Kidney (tissue), 14 donors: ENCODE measurements around the gene ADAMTS3. TPM values are rescaled to one million over a fixed set of nuclear protein-coding genes. Genes with fewer than 3 reads are reported as not detected.

Experiments
- DNase-seq, 5 donors: peaks; one replicate each; pipeline ENCODE4 v3.0.0-alpha.2; 2013 to 2020
- FAIRE-seq: peaks from 2 replicates; lab custom pipeline; 2012; peaks lifted over from hg19 to GRCh38; lab: Jason Lieb, UNC
- H3K27ac ChIP-seq, 2 donors: one replicate each; pipeline ENCODE4 v1.7.0; 2013; ENCODE audit warnings: low read depth in 2 of 2, low read length in 2 of 2, inconsistent platforms in 1 of 2
- H3K27me3 ChIP-seq: one replicate; pipeline ENCODE4 v1.7.1; 2013; ENCODE audit warnings: low read length, inconsistent platforms; ENCODE audit not compliant: control insufficient read depth, insufficient read depth
- H3K36me3 ChIP-seq, 3 donors: one replicate each; pipeline versions ENCODE4 v1.7.0 to v1.7.1; 2013; ENCODE audit warnings: low read length in 3 of 3, control low read depth in 1 of 3, inconsistent platforms in 1 of 3; ENCODE audit not compliant: insufficient read depth in 3 of 3, control insufficient read depth in 2 of 3
- H3K4me1 ChIP-seq, 3 donors: one replicate each; pipeline versions ENCODE4 v1.7.0 to v1.7.1; 2013; ENCODE audit warnings: low read length in 3 of 3, inconsistent platforms in 1 of 3, low read depth in 1 of 3; ENCODE audit not compliant: control insufficient read depth in 2 of 3, insufficient read depth in 2 of 3
- H3K4me3 ChIP-seq, 3 donors: one replicate each; pipeline versions ENCODE4 v1.7.0 to v1.8.1; 2013; ENCODE audit warnings: low read length in 3 of 3, control low read depth in 1 of 3, inconsistent platforms in 1 of 3
- H3K9ac ChIP-seq, 3 donors: one replicate each; pipeline versions ENCODE4 v1.7.0 to v1.7.1; 2013; ENCODE audit warnings: low read length in 3 of 3, control low read depth in 1 of 3, inconsistent platforms in 1 of 3
- H3K9me3 ChIP-seq, 3 donors: one replicate each; pipeline versions ENCODE4 v1.7.0 to v1.7.1; 2013; ENCODE audit warnings: low read length in 3 of 3, control low read depth in 1 of 3, inconsistent platforms in 1 of 3; ENCODE audit not compliant: control insufficient read depth in 2 of 3, insufficient read depth in 1 of 3
- intact Hi-C: fragments of 100-400 bp; cut with DNase I; formaldehyde crosslinking; loops from one replicate; pipeline ENCODE4 v1.11.1; 2022
- polyA plus RNA-seq: library from polyadenylated mRNA; stranded (reverse); fragments of 350-450 nt; fragmentation: Illumina TruSeq; extraction: RNeasy Lipid Tissue Mini Kit (QIAGEN cat#74804); gene quantifications from one replicate; pipeline ENCODE4 v1.2.3, GENCODE V29; 2014; ENCODE audit warnings: low read depth, low replicate concordance; ENCODE audit not compliant: insufficient read depth
- total RNA-seq: library from RNA; stranded (reverse); fragmentation: NEBNext Ultra II Directional; extraction: Animal tissue kit (Norgen Biotek cat#: 25700); gene quantifications from one replicate; pipeline ENCODE4 v1.2.1, GENCODE V29; 2021
- TF ChIP-seq, protein P1 (sequence below): IDR thresholded peaks from 3 replicates; pipeline ENCODE4 v1.5.1; 2012; ENCODE audit warnings: mild to moderate bottlenecking, moderate library complexity, borderline replicate concordance; ENCODE audit not compliant: insufficient read depth; ENCODE audit errors: extremely low read depth
- donor health status: control.
- donor health status: control.
- donor health status: control.
- donor health status: control.
- donor health status: control.
- donor health status: DM: yes; HTN: yes; CAD: no.
- donor health status: Normal renal cell carcinoma (clear cell type).

The ADAMTS3 gene
- total and polyA plus RNA-seq, 2 donors from 2014 or later, result 0.56 to 4.2 TPM

DNA sequence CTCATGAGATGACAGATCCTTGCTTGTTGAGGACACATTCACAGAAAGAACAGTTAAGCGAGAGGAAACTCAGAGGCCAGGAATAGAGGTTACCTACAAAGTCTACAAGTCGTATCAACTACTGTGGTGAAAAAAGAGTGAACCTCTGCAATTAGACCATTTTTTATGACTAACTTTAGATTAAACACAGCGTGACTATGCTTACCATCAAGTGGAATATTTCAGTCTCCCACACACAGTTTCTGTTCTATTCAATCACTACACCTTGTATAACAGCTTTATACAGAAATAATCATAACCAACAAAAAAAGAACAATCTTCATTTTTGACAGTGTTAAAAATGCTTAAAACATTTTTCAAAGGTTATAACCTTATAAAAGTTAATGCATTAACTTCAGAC lies 46.6 kb downstream of the ADAMTS3 start:
- DNase-seq (no peak), FAIRE-seq (no peak)
- TF ChIP-seq, protein P1, sequence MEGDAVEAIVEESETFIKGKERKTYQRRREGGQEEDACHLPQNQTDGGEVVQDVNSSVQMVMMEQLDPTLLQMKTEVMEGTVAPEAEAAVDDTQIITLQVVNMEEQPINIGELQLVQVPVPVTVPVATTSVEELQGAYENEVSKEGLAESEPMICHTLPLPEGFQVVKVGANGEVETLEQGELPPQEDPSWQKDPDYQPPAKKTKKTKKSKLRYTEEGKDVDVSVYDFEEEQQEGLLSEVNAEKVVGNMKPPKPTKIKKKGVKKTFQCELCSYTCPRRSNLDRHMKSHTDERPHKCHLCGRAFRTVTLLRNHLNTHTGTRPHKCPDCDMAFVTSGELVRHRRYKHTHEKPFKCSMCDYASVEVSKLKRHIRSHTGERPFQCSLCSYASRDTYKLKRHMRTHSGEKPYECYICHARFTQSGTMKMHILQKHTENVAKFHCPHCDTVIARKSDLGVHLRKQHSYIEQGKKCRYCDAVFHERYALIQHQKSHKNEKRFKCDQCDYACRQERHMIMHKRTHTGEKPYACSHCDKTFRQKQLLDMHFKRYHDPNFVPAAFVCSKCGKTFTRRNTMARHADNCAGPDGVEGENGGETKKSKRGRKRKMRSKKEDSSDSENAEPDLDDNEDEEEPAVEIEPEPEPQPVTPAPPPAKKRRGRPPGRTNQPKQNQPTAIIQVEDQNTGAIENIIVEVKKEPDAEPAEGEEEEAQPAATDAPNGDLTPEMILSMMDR, result no peak
- H3K36me3 ChIP-seq, result no peaks in the 10 kb centered on the region
- H3K27me3 ChIP-seq, result no peaks in the 10 kb centered on the region
- H3K4me3 ChIP-seq, result no peak overlapping the region
- no peak overlapping the region for H3K27ac ChIP-seq
- H3K9ac ChIP-seq, result no peak overlapping the region
- intact Hi-C loops, result no loop called here
- H3K9me3 ChIP-seq, result no peaks in the 10 kb centered on the region
- no peaks in the 10 kb centered on the region for H3K4me1 ChIP-seq

DNA sequence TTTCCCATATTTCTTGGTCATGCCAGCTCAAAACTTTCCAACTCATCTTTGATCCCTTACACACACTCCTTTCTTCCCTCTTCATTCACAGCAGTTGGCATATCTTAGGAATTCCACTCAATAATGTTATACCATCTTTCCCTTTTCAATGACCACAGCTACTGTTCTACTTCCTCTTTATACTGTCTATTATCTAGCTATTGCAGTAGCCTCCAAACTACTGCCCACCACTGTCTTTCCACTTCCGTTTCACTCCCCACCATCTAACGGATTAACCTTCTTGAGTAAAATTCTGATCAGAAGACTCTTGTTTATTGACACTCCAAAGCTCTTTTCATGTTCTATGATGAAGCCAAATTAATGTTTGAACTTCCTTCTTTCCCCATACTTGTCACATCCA lies 55.8 kb downstream of the ADAMTS3 start:
- Histone ChIP-seq H3K4me1 (no peaks in the 10 kb centered on the region), H3K9ac (no peak overlapping the region), H3K4me3 (no peak overlapping the region), H3K36me3 (no peaks in the 10 kb centered on the region), H3K27me3 (no peaks in the 10 kb centered on the region), H3K9me3 (no peaks in the 10 kb centered on the region), H3K27ac (no peak overlapping the region)
- intact Hi-C loops, result no loop called here
- TF ChIP-seq, protein P1, result no peak
- no peak for DNase-seq
- no peak for FAIRE-seq

DNA sequence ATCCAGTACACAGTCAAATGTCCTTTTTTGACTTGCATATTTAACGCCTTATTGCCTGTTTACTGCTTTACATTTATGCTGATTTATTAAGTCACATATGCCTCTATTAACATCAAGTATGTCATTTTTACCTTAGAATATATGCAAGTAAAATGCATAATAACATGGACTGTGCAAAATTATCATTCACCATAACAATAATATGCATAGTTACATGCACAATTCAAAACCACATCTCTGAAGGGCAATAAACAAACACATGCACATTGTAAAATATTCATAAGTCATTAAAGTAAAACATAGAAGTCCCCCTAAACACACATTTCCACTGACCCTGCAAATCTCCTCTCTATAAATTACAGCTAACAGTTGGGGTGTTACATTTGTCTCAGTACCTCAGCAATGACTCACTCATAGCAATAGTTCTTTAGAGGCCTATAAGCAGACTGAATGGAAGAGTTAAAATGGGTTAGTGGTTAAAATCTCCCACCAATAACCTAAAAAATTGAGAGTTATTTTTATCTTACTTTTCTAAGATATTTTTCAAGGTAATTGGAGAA lies 61.1 kb downstream of the ADAMTS3 start:
- TF ChIP-seq, protein P1, result no peak
- FAIRE-seq, result no peak
- H3K27ac ChIP-seq, result no peak overlapping the region
- no peak overlapping the region for H3K9ac ChIP-seq
- no peak overlapping the region for H3K4me3 ChIP-seq
- no peaks in the 10 kb centered on the region for H3K9me3 ChIP-seq
- H3K36me3 ChIP-seq, result no peaks in the 10 kb centered on the region
- intact Hi-C loops, result no loop called here
- DNase-seq, result no peak
- H3K4me1 ChIP-seq, result no peaks in the 10 kb centered on the region
- H3K27me3 ChIP-seq, result no peaks in the 10 kb centered on the region

DNA sequence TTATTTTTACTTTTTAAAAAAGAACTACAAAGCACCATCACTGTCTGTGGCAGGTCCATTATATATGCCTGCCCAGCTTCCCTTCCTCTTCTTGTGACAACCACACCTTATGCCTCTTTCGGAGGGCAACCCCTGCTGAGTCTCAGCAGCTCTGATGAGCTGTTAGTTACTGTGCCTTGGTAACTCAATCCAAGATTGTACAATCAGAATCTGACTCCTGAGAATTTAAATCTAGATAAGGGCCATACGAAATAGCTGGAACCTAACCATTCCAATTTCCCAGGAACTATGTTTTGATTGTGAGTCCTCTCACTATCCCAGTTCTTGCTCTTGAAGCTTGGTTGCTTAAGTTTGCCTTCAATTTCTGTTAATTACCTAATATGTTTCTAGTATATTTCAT lies 61.9 kb downstream of the ADAMTS3 start:
- H3K9me3 ChIP-seq, result no peaks in the 10 kb centered on the region
- TF ChIP-seq, protein P1, result no peak
- no peak overlapping the region for H3K9ac ChIP-seq
- DNase-seq (no peak), FAIRE-seq (no peak)
- H3K4me1 ChIP-seq, result no peaks in the 10 kb centered on the region
- H3K36me3 ChIP-seq, result no peaks in the 10 kb centered on the region
- no peak overlapping the region for H3K27ac ChIP-seq
- no peaks in the 10 kb centered on the region for H3K27me3 ChIP-seq
- H3K4me3 ChIP-seq, result no peak overlapping the region
- intact Hi-C loops, result no loop called here
